ENCODE measurements around the gene TAGAP. TPM values are rescaled to one million over a fixed set of nuclear protein-coding genes. Genes with fewer than 3 reads are reported as not detected.
A peak's percentile ranks its signal among the peaks of the same experiment; 100 is the strongest.

TAGAP gene
- total and polyA plus RNA-seq, 2 of the 8 experiments (the other 6 are each of a cell fraction or from before 2014, with no cell fraction given): not detected

DNA sequence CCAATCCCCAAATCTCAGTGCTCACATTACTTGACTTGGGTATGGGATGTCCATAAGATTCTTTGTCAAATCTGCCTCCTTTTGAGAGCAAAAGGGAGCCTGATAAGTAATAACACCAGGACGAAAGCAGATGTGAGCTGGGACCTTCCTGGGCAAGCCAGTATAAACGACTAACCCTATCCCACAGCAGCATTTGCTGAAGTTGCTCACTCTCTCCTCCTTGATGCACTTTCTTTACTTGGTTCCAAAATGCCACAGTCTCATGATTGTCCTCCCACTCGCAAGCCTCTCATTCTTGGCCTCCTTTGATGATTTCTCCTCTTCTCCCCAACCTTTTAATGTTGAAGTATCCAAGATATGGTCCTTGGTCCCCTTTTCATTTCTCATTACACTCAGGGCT is 44.7 kb upstream of the TAGAP start:
- H2AK5ac ChIP-seq (ENCODE audit: low read depth, low read length): no peak overlapping the region
- H2BK120ac ChIP-seq (replicated peaks; ENCODE audit: low read depth, low read length): no peak overlapping the region
- no peak overlapping the region for H2BK20ac ChIP-seq (ENCODE audit: low read length)
- no peak overlapping the region for H3K56ac ChIP-seq (replicated peaks; ENCODE audit: insufficient read length, low read depth, low read length)
- H4K91ac ChIP-seq (replicated peaks; ENCODE audit: insufficient read length, low read length): no peak overlapping the region
- no peak overlapping the region for H3K27ac ChIP-seq (ENCODE audit: low read depth, low read length)
- H3K23me2 ChIP-seq (ENCODE audit: low read depth, low read length): no peaks in the 10 kb centered on the region
- H3K4me3 ChIP-seq (ENCODE audit: extremely low read depth in 1 of 4, insufficient read depth in 2 of 4, low read depth in 3 of 4, low read length in 4 of 4): no peak overlapping the region
- no peak overlapping the region for H2BK15ac ChIP-seq (ENCODE audit: low read length)
- ChIA-PET CTCF (ENCODE audit: partially characterized antibody) (interaction anchor here (1.4 to 3.4 kb wide), 4 partner anchors 15 to 48 kb away, joined by 3 to 17 read pairs (median 4); no protein-coding TSS in a partner anchor), POLR2A (ENCODE audit: partially characterized antibody) (interaction anchor here (0.6 kb wide), 1 partner anchor 16 kb away, joined by 3 read pairs; no protein-coding TSS in a partner anchor)
- no peaks in the 10 kb centered on the region for H3K27me3 ChIP-seq (replicated peaks in 1 of 4; ENCODE audit: control insufficient read depth in 3 of 4, extremely low read depth in 1 of 4, insufficient read depth in 3 of 4, low read length in 3 of 4)
- H3K9me3 ChIP-seq (ENCODE audit: insufficient read depth in 2 of 2, low read depth in 1 of 2, low read length in 1 of 2): no peaks in the 10 kb centered on the region
- no peak overlapping the region for H3K18ac ChIP-seq (ENCODE audit: extremely low read depth, low read length)
- DNase-seq (ENCODE audit: low read depth in 1 of 2, low spot score in 2 of 2) (peak in 1 of 2 experiments; percentile 6), FAIRE-seq (no peak)
- no peak overlapping the region for H3K23ac ChIP-seq (ENCODE audit: insufficient read length)
- no peak overlapping the region for H3K9ac ChIP-seq (replicated peaks in 1 of 4; ENCODE audit: extremely low read depth in 1 of 4, low read depth in 3 of 4, low read length in 3 of 4)
- no peaks in the 10 kb centered on the region for H3K79me1 ChIP-seq (ENCODE audit: low read depth, low read length)
- 92% methylated on average over 3 of the region's 3 CpGs; no CpG with 5 or more reads in 1 of the 2 experiments for WGBS, 2 experiments (ENCODE audit: extremely low coverage in 1 of 2, insufficient coverage in 1 of 2, insufficient read length in 1 of 2, insufficient replicate concordance in 2 of 2, low coverage in 1 of 2, low lambda C conversion rate in 2 of 2, missing lambda C conversion rate in 1 of 2)
- H3K14ac ChIP-seq (ENCODE audit: insufficient read length): no peak overlapping the region
- H4K5ac ChIP-seq (ENCODE audit: insufficient read length, low read depth, low read length): no peak overlapping the region
- no peak overlapping the region for H2AFZ ChIP-seq (ENCODE audit: low read length)
- no peaks in the 10 kb centered on the region for H3K79me2 ChIP-seq (ENCODE audit: control insufficient read depth in 1 of 2, insufficient read depth in 2 of 2, low read length in 2 of 2)
- H3K36me3 ChIP-seq (ENCODE audit: control insufficient read depth in 2 of 4, insufficient read depth in 4 of 4, low read length in 3 of 4): no peaks in the 10 kb centered on the region
- H4K8ac ChIP-seq (ENCODE audit: extremely low read depth, insufficient read depth, low read length): no peak overlapping the region
- H3K4me1 ChIP-seq (replicated peaks in 1 of 4; ENCODE audit: control insufficient read depth in 3 of 4, insufficient read depth in 4 of 4, low read length in 3 of 4): peaks cover 0 to 6% (median under 1%) of the 10 kb centered on the region in 4 experiments; a peak in 1 of 7 replicates
- H3K4me2 ChIP-seq (ENCODE audit: insufficient read depth in 1 of 2, low read depth in 2 of 2, low read length in 2 of 2): no peak overlapping the region
- no peak overlapping the region for H2BK12ac ChIP-seq (ENCODE audit: low read depth, low read length)
- H4K20me1 ChIP-seq (replicated peaks in 1 of 2; ENCODE audit: control insufficient read depth in 1 of 2, insufficient read depth in 2 of 2, low read length in 2 of 2): no peaks in the 10 kb centered on the region
- H2BK5ac ChIP-seq (ENCODE audit: low read depth, low read length): no peak overlapping the region
- TF ChIP-seq GTF2F1 (IDR thresholded peaks at IDR 0.05; ENCODE audit: borderline replicate concordance, low read depth, low read length): no peak
- TF ChIP-seq NANOG (IDR thresholded peaks at IDR 0.05; ENCODE audit: insufficient read depth, low read depth, low read length, poor library complexity, severe bottlenecking): no peak
- TF ChIP-seq KDM4A (IDR thresholded peaks at IDR 0.05; ENCODE audit: low read depth, low read length, severe bottlenecking): no peak
- TF ChIP-seq NRF1 (IDR thresholded peaks at IDR 0.05; ENCODE audit: low read depth, low read length): no peak
- TF ChIP-seq CREB1 (IDR thresholded peaks at IDR 0.05): no peak
- no peak for TF ChIP-seq BACH1 (IDR thresholded peaks at IDR 0.05; ENCODE audit: low read length)
- TF ChIP-seq ZNF274 (IDR thresholded peaks at IDR 0.05; ENCODE audit: borderline replicate concordance, extremely low read depth, low read length): no peak
- TF ChIP-seq TAF7 (optimal IDR thresholded peaks at IDR 0.05; ENCODE audit: borderline replicate concordance, low read depth, low read length): no peak
- H3K4ac ChIP-seq (replicated peaks; ENCODE audit: insufficient read length, low read depth, low read length): no peak overlapping the region
